Stimulated activated CD4-positive, alpha-beta T cell treated with anti-CD3 and anti-CD28 coated beads, Interleukin-12 subunit alpha, Interleukin-12 subunit beta, amount 100 ng/mL, for 48 hours (primary cell): ENCODE results near the gene BMP5.

Source experiments
- DNase-seq, 3 donors: peaks; one replicate each; pipeline ENCODE4 v3.0.0-alpha.2; 2020; ENCODE audit warnings: low read depth in 2 of 3, low spot score in 1 of 3

Gene BMP5

GRCh38 chr6:55818482-55818881 is 56.9 kb downstream of the BMP5 start:
- no peak for DNase-seq

- DNase-seq, result no peak
Measured at GRCh38 chr6:55812509-55812908, 62.9 kb downstream of the BMP5 start.

DNA sequence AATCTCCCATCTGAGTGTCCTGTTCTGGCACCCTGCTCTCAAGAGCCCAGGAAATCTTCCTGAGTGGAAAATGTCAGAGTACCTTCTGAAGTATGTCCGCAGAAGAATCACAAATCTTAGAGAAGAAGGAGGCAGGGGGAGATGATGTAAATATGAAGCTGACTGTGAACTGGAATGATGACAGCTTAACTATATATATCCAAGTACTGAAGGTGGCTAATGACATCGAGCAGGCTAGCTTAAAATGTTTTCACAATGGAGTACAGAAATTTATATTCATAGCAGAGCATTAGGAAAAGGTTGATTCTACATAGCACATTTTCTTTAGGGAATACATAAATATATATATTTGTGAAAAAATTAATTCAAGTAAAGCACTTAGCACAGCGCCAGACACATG is 64.3 kb downstream of the BMP5 start:
- DNase-seq, result no peak

DNA sequence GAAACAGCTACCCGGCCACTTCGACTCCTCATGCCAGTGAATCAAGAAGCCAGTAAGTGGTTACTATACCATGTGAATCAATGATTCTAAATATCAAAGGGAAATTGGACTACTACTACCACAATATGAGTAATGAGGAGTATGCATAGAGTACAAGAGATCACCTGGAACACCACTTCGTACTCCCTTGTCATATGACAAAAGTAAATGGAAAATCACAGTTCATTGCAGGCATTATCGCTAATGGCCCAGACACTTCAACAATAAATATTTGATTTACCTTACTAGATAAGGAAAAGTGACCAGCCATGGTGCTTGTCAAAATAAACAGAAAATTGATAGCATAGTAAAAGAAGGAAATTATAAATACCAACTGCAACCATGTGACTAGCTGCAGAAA is 73.1 kb downstream of the BMP5 start:
- DNase-seq, result no peak

DNA sequence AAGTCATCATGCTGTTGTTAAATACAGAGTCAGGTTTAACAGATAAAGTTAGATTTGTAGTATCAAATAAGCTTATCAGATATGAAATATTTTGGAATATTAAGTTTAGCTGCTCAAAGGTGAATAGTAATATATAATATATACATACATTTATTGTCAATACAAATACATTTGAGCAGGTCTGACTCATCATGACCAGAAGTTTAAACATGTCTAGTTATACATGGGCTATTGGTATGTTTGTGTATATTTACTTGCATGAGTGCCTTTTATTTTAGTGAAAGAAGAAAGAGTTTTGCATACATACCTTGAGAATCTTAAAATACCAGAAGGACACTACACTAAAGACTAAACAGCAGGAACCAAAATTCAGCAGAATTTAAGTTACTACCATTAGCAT is 76.8 kb downstream of the BMP5 start:
- DNase-seq, result no peak

DNA sequence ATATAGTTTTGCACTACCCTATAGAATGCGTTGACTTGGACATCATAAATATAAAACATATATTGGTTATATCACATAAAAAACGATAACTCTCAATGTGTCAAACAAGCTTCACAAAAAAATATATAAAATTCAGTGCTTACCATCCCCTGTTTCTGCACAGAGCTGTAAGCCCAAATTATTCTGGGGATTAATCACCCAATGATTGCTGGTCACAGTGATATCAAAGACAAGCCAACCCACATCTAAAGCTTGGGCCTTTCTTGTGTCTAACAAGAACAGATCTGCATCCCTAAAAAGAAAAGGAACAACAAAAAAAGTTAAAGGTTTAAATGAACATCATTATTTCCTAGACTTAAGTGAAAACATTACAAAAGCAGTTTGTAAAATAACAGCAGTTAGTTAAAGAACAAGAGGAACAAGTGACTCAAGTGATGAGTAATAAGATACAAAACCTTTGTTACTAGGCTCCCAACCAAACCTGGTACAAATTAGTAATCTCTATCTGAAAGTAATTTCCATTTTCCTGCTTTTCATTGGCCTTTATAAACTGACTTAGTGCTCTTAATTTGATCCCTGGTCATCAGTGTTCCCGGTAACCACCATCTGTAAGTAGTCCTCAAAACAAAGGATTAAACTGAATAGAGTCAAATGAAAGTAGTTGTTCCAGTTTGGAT is 81.1 kb downstream of the BMP5 start:
- DNase-seq, result no peak

GRCh38 chr6:55785273-55785672 is 90.1 kb downstream of the BMP5 start:
- DNase-seq, result no peak

DNA sequence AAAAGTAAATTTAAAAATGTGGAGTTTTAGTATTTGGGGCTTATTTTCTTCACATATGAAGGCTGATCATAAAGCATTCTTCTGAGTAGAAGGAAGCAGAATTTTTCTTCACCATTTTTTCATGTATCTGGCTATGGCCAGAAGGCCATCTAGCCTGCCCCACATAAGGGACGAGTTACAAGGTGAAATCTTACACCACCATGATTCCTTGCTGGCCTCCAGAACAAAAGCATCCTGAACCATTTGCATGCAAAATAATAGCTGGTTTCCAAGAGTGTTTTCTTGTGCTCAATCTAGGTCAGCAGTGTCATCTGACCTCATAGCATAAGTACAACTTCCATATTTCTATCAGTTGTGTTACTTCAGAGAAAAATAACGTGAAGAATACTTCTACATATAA is 93.1 kb downstream of the BMP5 start:
- DNase-seq, result no peak

GRCh38 chr6:55778705-55779104 is 96.7 kb downstream of the BMP5 start:
- no peak for DNase-seq

GRCh38 chr6:55777469-55777868 is 97.9 kb downstream of the BMP5 start:
- DNase-seq, result no peak

GRCh38 chr6:55776113-55776512 is 99.3 kb downstream of the BMP5 start:
- no peak for DNase-seq

- no peak for DNase-seq
Measured at GRCh38 chr6:55775029-55775318, 100.4 kb downstream of the BMP5 start.

- no peak for DNase-seq
Measured at GRCh38 chr6:55774286-55775028, 100.9 kb downstream of the BMP5 start.

DNA sequence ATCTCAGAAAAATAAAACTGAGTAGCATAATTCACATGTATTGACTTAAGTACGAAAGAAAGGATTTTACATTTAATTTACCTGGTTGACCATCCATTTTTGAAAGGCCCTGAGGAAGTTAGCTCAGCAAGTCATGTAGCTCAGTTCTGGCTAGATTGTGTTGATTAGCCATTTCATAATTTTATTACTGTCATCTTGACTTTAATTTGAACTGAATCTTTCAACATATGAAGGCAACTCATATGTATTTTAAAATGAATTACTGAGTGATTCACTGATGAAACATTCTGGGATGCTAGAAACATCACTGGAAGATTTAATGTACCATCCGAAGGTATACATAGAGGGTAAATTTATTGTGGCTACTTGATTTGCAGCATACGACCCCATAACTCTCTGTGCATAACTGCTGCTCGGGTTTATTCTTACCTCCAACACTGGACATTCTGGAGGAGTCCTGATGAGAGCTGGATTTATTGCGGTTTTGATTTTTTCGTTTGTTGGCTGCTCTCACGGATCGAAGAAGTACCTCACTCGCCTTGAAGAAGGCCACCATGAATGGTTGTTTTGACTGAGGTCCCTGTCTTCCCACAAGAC is 101.7 kb downstream of the BMP5 start:
- DNase-seq, result no peak

- no peak for DNase-seq
Measured at GRCh38 chr6:55772730-55773129, 102.7 kb downstream of the BMP5 start.

GRCh38 chr6:55759536-55759935 is 115.9 kb downstream of the BMP5 start:
- no peak for DNase-seq

DNA sequence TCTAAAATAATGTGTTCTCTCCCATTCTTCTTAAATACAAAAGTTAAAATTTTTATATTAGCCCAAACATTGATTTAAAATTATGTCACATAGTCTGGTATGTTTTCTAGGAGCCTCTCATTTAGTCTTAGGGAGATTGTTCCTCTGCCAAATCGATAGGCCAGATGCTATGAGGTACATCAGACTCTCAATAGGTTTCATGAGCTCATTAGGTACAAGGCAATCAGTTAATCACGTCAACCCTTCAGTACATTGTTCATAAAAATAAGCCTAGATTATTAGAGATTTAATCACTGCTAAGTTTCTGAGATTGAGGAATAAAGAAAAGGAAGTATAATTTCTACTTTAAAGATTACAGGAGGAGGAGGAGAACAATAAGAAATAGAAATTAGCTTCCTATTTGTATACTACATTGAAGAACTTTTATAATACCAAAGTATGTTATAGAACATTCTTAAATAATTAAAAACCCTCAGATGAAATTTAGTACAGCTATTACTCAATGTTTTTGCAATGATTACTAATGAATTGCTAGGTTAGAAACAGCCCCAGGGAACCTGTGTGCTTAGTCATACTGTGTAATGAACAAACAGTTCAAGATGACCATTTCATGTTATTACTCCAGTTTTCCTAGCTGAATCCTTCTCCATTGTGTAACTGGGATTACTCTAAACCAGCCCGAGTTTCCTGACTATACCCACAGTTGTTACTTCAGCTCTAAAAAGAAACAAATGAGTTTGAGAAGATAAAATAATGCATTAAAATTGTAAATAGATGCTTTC is 117.0 kb downstream of the BMP5 start:
- DNase-seq, result no peak

GRCh38 chr6:55756531-55757031 is 118.8 kb downstream of the BMP5 start:
- DNase-seq, result no peak

- no peak for DNase-seq
Measured at GRCh38 chr6:55748880-55749279, 126.5 kb downstream of the BMP5 start.

DNA sequence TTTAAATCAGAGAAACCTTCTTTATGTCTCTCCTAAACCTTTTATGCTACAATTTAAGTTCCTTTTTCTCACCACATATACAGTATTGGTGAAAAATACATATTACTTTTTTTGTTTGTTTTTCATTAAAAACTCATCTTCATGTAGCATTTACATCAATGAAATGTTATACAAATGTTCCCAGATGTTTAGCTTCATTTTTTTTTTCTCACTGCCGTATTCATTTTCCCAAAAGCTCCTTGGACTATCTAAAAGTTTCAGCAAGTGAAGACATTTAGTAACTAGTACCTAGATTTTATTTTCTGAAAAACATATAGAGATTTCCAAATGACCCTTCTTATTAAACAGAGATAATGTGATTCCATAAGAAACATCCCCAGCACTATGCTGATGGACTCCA is 128.9 kb downstream of the BMP5 start:
- no peak for DNase-seq

GRCh38 chr6:55734256-55734655 is 141.1 kb downstream of the BMP5 start:
- no peak for DNase-seq

DNA sequence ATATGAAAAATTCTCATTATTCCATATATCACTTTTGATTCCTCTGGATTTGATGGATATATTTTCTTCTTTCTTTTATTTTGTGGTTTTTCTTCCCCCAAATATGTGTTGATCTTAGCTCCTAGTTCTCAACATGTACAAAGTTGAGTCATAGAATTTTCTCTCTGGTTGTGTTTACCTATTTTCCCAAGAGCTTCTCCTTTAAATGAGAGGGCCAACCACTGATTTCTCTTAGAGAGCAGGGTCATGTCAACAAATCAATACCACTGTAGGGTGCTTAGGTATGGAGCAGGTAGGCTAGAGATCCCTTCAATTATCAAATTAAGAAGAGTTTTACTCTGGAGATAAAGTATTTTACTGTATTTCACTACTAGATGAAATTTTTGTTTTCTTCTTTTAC is 145.7 kb downstream of the BMP5 start:
- no peak for DNase-seq
